HG03457 (cell line): ENCODE data around the gene CAMK1D.

ENCODE experiments used
- ATAC-seq: cut with Tn5 transposase; IDR thresholded peaks from one replicate; pipeline ENCODE4 v1.9.1; 2021; ENCODE audit warnings: moderate number of reproducible peaks; ENCODE audit not compliant: unreplicated experiment

Gene CAMK1D

DNA sequence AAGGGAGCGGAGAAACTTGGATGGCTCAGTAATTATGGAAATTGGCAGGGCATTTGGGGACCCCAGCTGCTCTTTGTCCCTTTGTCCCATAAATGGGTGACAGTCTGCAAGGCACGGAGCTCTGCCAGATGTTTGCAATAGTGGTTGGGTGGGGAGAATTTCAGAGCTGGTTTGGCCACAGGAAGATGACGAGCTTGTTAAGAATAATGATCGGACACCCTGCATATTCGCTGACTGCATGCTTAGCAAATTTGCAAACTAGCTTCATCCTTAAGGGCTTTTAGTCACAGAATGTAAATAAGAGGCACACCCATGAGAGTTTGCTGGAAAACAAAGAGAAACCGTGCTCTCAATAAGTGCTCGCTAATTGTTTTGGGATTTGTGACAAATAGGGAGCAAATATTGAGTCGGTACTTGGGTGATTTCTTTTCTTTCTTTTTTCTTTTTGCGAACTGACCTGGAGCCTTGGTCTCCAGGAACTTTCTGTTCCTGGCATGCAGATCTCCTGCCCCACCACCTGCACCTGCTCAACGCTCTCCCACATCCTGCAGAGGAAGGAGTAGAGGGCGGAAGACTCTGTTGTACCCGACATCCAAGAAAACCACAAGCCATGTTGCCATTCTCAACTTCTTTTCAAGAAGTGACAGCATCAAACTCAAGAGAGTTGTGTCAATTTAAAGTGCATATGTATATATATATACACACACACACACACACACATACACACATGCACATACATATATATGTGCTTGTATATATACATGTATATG, 238.9 kb downstream of the CAMK1D start:
- no peak for ATAC-seq

DNA sequence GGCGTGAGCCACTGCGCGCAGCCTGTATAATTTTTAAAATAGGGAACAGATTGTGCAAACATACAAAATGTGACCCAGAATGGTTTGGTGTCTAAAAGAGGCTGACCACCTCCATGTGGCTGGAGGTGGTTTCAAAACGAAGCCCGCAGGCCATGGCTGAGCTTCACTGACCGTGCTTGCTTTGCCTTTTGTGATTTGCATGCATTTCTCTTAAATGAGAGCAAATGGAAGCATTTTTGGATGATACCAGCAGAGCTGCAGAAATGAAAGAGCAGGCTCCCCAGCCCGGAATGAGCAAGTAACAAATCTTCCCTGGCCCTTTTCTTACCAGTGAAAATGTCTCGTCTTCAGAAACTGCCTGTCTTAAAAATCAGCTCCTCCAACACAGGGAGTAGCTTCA, 239.9 kb downstream of the CAMK1D start:
- no peak for ATAC-seq

DNA sequence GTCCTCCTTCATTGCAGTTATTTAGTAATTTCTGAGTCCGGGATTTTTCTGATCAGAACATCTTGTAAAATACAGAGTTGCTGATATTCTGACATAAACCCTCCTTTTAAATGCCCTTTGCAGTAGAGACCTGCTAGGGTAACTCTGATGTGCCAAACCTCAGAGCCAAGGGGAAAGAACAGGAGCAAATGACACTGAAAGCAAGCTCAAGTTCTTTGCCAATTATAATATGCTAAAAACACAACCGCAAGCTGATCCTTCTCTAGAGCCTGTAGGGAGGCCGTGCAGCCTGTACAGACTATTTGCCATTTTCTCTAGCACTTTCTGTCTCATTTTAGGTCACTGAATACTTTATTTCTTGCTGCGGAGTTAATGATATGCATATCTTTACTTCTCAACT, 240.4 kb downstream of the CAMK1D start:
- no peak for ATAC-seq

DNA sequence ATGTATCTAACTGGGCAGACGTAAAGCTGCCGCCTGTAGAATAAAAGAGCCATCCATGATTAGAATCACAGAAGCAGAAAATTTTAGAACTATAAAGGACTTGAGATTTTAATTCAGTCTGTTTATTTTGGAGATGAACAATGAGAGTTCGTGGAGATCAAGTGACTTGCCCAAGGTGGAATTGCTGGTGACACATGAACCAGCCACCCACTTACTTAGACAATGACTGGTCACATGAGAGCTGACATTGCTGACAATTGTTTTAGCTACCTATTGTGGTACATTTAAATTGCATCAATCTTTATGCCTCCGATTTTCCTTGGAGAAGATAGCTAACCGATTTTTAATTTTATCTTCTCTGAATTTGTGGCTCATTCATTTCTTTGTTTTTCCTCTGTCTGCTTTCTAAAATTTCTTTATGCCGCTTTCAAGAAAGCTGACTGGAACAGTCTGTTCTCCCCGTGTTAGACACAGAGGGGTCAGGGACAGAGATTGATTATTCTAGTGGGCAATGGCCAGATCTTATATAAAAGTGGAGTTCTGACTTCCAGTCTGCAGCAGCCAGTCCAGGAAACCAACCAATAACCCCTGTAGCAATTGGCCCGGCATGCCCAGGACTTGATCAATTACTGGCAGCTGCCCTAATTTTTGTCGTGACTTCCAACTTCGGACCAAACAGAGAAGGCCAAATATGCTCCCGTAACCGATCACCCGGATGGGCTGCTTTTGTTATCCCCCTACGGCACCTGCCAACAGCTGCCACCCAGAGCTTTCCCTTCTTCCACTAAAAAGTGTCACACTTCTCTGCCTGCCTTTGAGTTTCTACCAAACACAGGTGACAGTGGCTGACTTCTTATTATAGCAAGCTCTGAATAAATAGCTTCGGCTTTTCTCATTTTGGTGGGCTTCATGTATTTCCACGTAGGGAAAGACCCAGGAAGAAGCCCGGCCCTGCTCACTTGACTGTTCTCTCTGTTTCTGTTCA, 241.6 kb downstream of the CAMK1D start:
- ATAC-seq = no peak

DNA sequence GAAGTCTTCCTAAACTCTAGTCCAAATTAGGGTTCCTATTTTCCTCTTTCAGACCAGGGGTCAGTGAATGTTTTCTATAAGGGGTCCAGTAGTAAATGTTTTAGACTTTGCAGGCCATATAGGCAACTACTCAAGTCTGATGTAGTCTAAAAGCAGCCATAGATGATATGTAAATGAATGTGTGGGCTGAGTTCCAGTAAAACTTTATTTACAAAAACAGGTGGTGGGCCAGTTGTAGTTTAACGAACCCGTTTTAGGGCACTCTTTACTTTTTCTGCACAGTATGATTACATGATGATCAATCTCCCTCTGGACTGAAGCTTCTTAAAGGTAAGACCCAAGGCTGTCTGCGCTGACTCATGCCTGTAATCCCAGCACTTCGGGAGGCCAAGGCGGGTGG, 243.6 kb downstream of the CAMK1D start:
- ATAC-seq = no peak

GRCh38 chr10:12594448-12594944, 245.1 kb downstream of the CAMK1D start:
- no peak for ATAC-seq

DNA sequence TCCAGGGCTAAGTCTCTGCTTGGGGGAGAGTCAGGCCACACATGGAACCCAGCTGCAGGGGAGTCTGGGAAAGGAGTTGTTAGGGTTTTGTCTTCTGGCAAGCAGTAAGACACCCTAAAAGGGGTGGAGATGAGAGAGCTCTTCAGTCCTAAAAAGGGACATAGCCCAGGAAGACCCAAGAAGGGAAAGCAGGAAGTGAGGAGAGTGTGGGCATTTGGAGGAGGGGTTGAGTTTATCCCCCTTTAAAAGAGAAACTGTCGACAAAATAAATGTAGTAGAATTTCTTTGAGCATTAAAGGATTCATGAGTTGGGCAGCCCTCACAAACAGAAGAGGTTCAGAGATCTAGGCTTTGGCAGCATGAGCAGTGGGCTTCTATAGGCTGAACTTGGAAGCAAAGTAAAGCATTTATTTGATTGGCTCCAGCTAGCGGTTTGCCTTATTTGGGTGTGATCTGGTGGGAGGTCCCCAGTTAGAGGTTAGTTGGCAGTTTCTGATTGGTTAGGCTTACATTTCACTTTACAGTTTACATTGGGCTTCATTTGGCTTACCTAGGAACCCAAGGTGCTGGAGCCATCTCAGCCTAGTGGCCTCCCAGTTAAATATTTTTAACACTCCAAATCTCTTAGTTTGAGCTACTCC, 246.7 kb downstream of the CAMK1D start:
- no peak for ATAC-seq

GRCh38 chr10:12597176-12597575, 247.8 kb downstream of the CAMK1D start:
- no peak for ATAC-seq

- ATAC-seq = no peak
Measured at GRCh38 chr10:12597788-12598765, 248.7 kb downstream of the CAMK1D start.

GRCh38 chr10:12600652-12601051, 251.3 kb downstream of the CAMK1D start:
- ATAC-seq = no peak

GRCh38 chr10:12602521-12602920, 253.2 kb downstream of the CAMK1D start:
- ATAC-seq = no peak

DNA sequence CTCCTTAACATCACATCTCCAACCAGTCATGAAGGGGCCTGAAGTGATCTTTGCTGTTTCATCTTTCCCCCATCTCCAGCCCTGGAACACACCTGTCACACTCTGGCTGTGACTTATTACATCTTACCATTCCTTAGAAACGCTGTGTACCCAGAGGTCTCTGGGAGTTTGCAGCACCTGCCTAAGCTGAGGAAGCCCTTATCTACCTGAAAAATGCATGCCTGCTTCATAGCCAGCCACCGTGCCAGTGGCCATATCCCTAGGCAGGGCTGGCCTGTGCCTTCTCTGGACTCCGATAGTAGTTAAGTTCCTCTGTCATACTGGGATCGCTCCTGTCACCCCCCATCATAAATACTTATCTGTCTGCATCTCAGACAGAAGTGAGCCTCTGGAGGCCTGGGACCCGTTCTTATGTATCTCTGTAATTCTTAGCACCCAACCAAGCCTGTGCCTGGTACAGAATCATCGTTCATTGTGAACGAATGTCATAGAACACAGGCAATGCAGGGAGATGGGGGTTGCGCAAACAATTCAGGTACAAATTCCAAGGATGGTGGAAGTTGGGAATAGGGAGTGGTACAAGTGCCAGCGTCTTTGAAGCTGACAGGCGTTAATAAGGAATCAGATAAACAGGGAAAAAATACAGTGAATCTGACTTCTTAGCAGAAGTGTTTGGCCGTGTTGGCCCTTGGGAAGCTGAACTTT, 254.6 kb downstream of the CAMK1D start:
- ATAC-seq = no peak

- ATAC-seq = no peak
Measured at GRCh38 chr10:12605580-12606405, 256.4 kb downstream of the CAMK1D start.

DNA sequence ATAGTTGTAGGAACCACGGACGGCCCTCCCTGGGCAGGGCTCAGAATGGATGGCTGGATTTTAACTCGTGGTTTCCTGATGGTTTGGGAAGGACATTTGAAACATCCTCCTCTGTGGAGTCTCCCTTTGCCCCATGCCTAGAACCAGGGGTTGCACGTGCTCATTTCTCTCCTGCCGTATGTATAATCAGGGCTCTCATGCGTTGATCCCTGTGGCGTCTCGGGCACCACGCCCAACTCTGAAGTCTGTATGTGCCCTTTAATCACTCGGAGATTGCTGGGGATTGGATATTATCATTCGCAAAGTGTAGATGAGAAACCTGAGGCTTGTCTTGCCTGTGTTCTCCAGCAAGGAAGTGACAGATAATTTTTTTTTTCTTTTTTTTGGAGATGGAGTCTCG, 257.1 kb downstream of the CAMK1D start:
- ATAC-seq = no peak

GRCh38 chr10:12608761-12609160, 259.4 kb downstream of the CAMK1D start:
- ATAC-seq = no peak

GRCh38 chr10:12609435-12609834, 260.1 kb downstream of the CAMK1D start:
- ATAC-seq = no peak

DNA sequence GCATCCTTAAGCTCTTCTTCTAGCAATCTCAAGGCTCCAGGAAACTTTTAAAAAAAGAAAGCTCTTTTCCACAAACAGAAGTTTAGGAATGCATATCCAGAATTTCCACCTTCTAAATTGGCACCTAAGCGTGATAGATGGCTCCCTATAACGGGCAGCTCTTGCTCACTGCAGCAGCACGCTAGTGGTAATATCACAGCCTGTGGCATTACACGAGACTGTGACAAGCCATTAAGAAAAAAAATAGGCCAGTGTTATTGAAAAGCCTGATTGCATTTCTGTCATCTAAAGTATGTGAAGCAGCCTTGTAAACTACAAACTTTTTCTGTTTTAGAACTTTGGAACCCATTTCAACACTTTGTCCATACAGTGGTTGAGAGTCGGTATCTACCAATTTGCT, 263.8 kb downstream of the CAMK1D start:
- no peak for ATAC-seq

DNA sequence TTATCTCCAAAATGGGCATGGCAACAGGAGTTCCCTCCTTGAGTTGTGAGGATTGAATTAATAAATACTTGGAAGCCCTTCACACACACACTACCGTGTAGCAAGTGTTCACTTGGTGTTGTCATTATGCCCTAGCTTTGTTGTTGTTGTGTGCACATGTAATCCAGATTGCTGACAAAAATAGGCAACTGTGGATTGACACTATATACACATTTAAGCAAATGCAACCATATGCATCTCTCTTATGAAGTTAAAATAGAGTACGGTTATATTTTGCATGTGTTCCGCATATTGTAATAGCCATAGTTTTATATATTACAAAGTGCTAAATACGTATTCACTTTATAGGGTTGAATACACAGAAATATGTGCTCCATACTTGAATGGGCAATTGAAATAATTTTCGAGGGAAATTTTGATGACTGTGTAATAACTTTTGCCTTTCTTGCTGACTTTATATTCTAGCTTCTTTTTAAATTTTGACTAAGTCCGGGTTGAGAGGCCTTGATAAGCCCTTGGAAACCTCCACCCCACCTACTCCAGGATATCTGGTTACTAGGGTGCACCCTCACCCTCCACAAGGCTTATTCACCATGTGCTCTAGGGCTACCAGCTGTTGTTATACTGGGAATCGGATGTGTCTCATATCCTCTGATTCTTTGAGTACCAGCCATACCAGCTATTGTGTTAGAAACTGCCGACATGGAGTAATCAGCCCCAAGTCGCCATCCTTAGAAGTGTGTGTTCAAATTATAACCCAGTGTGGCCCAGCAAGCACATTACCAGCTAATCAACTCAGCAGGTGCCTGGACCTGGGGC, 265.0 kb downstream of the CAMK1D start:
- no peak for ATAC-seq
